ENCODE results near the gene ONECUT2. TPM values are rescaled to one million over a fixed set of nuclear protein-coding genes. Genes with fewer than 3 reads are reported as not detected.

ONECUT2 gene
- polyA plus RNA-seq, 3 donors, result not detected

GRCh38 chr18:57439985-57440330, 4.8 kb downstream of the ONECUT2 start:
- Mint-ChIP-seq H3K4me3 (peak overlapping the region in 1 of 2 donors; percentile 92), H3K9me3 (peaks cover 9 to 50% (median 33%) of the 10 kb centered on the region in 7 donors), H3K4me1 (peaks cover 49% of the 10 kb centered on the region), H3K36me3 (peaks cover 9 to 12% of the 10 kb centered on the region in 2 donors), H3K27me3 (ENCODE audit: low read depth in 3 of 3) (peaks cover 84 to 94% (median 93%) of the 10 kb centered on the region in 3 donors), H3K27ac (no peak overlapping the region)
- Histone ChIP-seq H3K9me3 (replicated peaks in 1 of 2; ENCODE audit: control insufficient read depth in 1 of 2, insufficient read depth in 1 of 2, low read length in 2 of 2) (peaks cover 17 to 70% of the 10 kb centered on the region in 2 donors), H3K9ac (ENCODE audit: insufficient read depth, low read length, poor library complexity, severe bottlenecking) (no peak overlapping the region), H2AFZ (ENCODE audit: insufficient read depth, low read depth, low read length, poor library complexity, severe bottlenecking) (no peak overlapping the region), H3K27me3 (ENCODE audit: control insufficient read depth in 2 of 2, insufficient read depth in 2 of 2, low read length in 2 of 2) (peaks cover 83 to 93% of the 10 kb centered on the region in 2 donors), H3K79me2 (ENCODE audit: insufficient read depth, low read length) (no peaks in the 10 kb centered on the region), H3K4me2 (replicated peaks; ENCODE audit: extremely low read depth, low read length, poor library complexity, severe bottlenecking) (no peak overlapping the region), H4K20me1 (ENCODE audit: insufficient read depth, low read length) (no peaks in the 10 kb centered on the region), H3K4me3 (replicated peaks in 1 of 3; ENCODE audit: low read depth in 2 of 3, low read length in 3 of 3) (no peak overlapping the region), H3K27ac (ENCODE audit: low read depth in 1 of 2, low read length in 2 of 2) (no peak overlapping the region), H3K4me1 (ENCODE audit: control insufficient read depth in 1 of 2, insufficient read depth in 2 of 2, low read length in 2 of 2) (peaks cover 31 to 37% of the 10 kb centered on the region in 2 donors), H3K36me3 (replicated peaks in 1 of 2; ENCODE audit: control insufficient read depth in 1 of 2, insufficient read depth in 2 of 2, low read length in 2 of 2) (no peaks in the 10 kb centered on the region)
- no peak for TF ChIP-seq CTCF (IDR thresholded peaks at IDR 0.05)
- DNase-seq, result no peak
- WGBS (ENCODE audit: insufficient coverage), result 8% methylated on average over 15 of the region's 17 CpGs
- intact Hi-C loops (cut with micrococcal nuclease), result no loop called here

- no peaks in the 10 kb centered on the region for H3K79me2 ChIP-seq (ENCODE audit: insufficient read depth, low read length)
- peaks cover 9 to 12% of the 10 kb centered on the region in 2 donors for H3K36me3 Mint-ChIP-seq
- H3K4me2 ChIP-seq (replicated peaks; ENCODE audit: extremely low read depth, low read length, poor library complexity, severe bottlenecking), result no peak overlapping the region
- H2AFZ ChIP-seq (ENCODE audit: insufficient read depth, low read depth, low read length, poor library complexity, severe bottlenecking), result no peak overlapping the region
- H3K27ac ChIP-seq (ENCODE audit: low read depth in 1 of 2, low read length in 2 of 2), result no peak overlapping the region
- H3K9ac ChIP-seq (ENCODE audit: insufficient read depth, low read length, poor library complexity, severe bottlenecking), result no peak overlapping the region
- no peak overlapping the region for H3K27ac Mint-ChIP-seq
- H3K4me1 Mint-ChIP-seq, result peaks cover 48% of the 10 kb centered on the region
- TF ChIP-seq CTCF (IDR thresholded peaks at IDR 0.05), result no peak
- H3K27me3 Mint-ChIP-seq (ENCODE audit: low read depth in 3 of 3), result peaks cover 88 to 96% (median 91%) of the 10 kb centered on the region in 3 donors
- 4% methylated on average over 55 of the region's 60 CpGs for WGBS (ENCODE audit: insufficient coverage)
- H3K9me3 ChIP-seq (replicated peaks in 1 of 2; ENCODE audit: control insufficient read depth in 1 of 2, insufficient read depth in 1 of 2, low read length in 2 of 2), result peaks cover 16 to 68% of the 10 kb centered on the region in 2 donors
- peaks cover 30 to 35% of the 10 kb centered on the region in 2 donors for H3K4me1 ChIP-seq (ENCODE audit: control insufficient read depth in 1 of 2, insufficient read depth in 2 of 2, low read length in 2 of 2)
- peaks cover 86 to 97% of the 10 kb centered on the region in 2 donors for H3K27me3 ChIP-seq (ENCODE audit: control insufficient read depth in 2 of 2, insufficient read depth in 2 of 2, low read length in 2 of 2)
- no peaks in the 10 kb centered on the region for H3K36me3 ChIP-seq (replicated peaks in 1 of 2; ENCODE audit: control insufficient read depth in 1 of 2, insufficient read depth in 2 of 2, low read length in 2 of 2)
- peak overlapping the region in 1 of 2 donors; percentile 92 for H3K4me3 Mint-ChIP-seq
- intact Hi-C loops (cut with micrococcal nuclease), result no loop called here
- DNase-seq, result no peak
- H3K9me3 Mint-ChIP-seq, result peaks cover 9 to 46% (median 31%) of the 10 kb centered on the region in 7 donors
- no peak overlapping the region for H3K4me3 ChIP-seq (replicated peaks in 1 of 3; ENCODE audit: low read depth in 2 of 3, low read length in 3 of 3)
- H4K20me1 ChIP-seq (ENCODE audit: insufficient read depth, low read length), result no peaks in the 10 kb centered on the region
These were observed 5.3 kb downstream of the ONECUT2 start for GRCh38 chr18:57440331-57441070.
